ENCODE data around the gene SMG6.

DNA sequence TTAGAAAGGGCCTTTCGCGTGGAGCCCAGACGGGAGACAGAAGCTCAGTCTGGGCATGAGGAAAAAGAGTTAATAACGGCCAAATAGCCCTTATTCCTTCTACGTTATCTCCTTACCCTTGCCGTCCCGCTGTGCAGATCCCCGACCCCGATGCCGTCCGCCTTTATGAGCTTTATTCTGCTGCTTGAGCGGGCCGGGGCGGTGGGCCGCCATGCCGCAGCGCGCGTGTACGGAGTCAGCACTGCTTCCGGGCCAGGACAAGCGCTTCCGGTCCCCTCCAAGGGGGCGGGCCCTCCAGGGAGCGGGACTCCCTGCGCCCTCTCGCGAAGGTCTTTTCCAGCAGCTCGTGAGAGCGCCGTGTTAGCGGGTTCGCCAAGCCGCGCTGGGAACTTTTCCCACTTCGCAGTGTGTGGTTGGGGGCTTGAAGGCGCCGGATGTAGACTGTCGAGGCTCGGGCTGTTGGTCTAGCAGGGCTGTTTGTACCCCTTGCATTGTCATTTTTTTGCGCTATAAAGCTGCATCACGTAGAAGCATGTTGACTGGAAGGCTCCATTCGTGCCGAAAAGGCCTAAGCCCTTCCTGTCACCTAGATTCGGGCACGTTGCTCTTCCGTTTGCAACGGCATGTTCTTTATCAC lies 32.7 kb upstream of the SMG6 start, which contains the start of gene TSR1:
- TF ChIP-seq, protein P1, sequence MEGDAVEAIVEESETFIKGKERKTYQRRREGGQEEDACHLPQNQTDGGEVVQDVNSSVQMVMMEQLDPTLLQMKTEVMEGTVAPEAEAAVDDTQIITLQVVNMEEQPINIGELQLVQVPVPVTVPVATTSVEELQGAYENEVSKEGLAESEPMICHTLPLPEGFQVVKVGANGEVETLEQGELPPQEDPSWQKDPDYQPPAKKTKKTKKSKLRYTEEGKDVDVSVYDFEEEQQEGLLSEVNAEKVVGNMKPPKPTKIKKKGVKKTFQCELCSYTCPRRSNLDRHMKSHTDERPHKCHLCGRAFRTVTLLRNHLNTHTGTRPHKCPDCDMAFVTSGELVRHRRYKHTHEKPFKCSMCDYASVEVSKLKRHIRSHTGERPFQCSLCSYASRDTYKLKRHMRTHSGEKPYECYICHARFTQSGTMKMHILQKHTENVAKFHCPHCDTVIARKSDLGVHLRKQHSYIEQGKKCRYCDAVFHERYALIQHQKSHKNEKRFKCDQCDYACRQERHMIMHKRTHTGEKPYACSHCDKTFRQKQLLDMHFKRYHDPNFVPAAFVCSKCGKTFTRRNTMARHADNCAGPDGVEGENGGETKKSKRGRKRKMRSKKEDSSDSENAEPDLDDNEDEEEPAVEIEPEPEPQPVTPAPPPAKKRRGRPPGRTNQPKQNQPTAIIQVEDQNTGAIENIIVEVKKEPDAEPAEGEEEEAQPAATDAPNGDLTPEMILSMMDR (IDR thresholded peaks at IDR 0.05) = no peak
- TF ChIP-seq, protein P2, sequence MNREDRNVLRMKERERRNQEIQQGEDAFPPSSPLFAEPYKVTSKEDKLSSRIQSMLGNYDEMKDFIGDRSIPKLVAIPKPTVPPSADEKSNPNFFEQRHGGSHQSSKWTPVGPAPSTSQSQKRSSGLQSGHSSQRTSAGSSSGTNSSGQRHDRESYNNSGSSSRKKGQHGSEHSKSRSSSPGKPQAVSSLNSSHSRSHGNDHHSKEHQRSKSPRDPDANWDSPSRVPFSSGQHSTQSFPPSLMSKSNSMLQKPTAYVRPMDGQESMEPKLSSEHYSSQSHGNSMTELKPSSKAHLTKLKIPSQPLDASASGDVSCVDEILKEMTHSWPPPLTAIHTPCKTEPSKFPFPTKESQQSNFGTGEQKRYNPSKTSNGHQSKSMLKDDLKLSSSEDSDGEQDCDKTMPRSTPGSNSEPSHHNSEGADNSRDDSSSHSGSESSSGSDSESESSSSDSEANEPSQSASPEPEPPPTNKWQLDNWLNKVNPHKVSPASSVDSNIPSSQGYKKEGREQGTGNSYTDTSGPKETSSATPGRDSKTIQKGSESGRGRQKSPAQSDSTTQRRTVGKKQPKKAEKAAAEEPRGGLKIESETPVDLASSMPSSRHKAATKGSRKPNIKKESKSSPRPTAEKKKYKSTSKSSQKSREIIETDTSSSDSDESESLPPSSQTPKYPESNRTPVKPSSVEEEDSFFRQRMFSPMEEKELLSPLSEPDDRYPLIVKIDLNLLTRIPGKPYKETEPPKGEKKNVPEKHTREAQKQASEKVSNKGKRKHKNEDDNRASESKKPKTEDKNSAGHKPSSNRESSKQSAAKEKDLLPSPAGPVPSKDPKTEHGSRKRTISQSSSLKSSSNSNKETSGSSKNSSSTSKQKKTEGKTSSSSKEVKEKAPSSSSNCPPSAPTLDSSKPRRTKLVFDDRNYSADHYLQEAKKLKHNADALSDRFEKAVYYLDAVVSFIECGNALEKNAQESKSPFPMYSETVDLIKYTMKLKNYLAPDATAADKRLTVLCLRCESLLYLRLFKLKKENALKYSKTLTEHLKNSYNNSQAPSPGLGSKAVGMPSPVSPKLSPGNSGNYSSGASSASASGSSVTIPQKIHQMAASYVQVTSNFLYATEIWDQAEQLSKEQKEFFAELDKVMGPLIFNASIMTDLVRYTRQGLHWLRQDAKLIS (CRISPR knock-in tag; IDR thresholded peaks at IDR 0.05; ENCODE audit: borderline replicate concordance) = 0 out of 2 replicates have a peak, but pooled peaks have one; percentile 87
- TF ChIP-seq, protein P3, sequence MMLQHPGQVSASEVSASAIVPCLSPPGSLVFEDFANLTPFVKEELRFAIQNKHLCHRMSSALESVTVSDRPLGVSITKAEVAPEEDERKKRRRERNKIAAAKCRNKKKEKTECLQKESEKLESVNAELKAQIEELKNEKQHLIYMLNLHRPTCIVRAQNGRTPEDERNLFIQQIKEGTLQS (CRISPR knock-in tag; conservative IDR thresholded peaks at IDR 0.05) = no peak
- TF ChIP-seq, protein P4, sequence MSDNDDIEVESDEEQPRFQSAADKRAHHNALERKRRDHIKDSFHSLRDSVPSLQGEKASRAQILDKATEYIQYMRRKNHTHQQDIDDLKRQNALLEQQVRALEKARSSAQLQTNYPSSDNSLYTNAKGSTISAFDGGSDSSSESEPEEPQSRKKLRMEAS (CRISPR knock-in tag; IDR thresholded peaks at IDR 0.05) = peak; percentile 98

Data from WTC11 (cell line).